H9 (cell line): ENCODE measurements around the gene VWA8. TPM values are rescaled to one million over a fixed set of nuclear protein-coding genes. Genes with fewer than 3 reads are reported as not detected.
"Not testable (repeated sequence)": the region's sequence is repeated elsewhere in the genome, so short reads cannot be mapped to it uniquely, and the experiment has no call there.

Experiments
- DNase-seq: peaks from one replicate; pipeline ENCODE4 v3.0.0-alpha.2; 2017
- H2AFZ ChIP-seq: one replicate; pipeline ENCODE4 v1.6.1; 2013; ENCODE audit warnings: mild to moderate bottlenecking, low read length, control low read depth, moderate library complexity
- H2AK5ac ChIP-seq: 2 replicates; pipeline ENCODE4 v1.6.1; 2013; ENCODE audit warnings: low read length, control low read depth, mixed read lengths; ENCODE audit not compliant: insufficient read length
- H2BK120ac ChIP-seq: one replicate; pipeline ENCODE4 v1.6.1; 2013; ENCODE audit warnings: low read depth, mild to moderate bottlenecking, low read length, control low read depth, inconsistent platforms; ENCODE audit not compliant: poor library complexity, severe bottlenecking
- H2BK12ac ChIP-seq: 2 replicates; pipeline ENCODE4 v1.6.1; 2013; ENCODE audit warnings: low read length, control low read depth, mixed read lengths, low read depth; ENCODE audit not compliant: insufficient read length
- H2BK15ac ChIP-seq: 2 replicates; pipeline ENCODE4 v1.6.1; 2013; ENCODE audit warnings: low read depth, low read length, control low read depth
- H2BK20ac ChIP-seq: one replicate; pipeline ENCODE4 v1.6.1; 2013; ENCODE audit warnings: low read depth, mild to moderate bottlenecking, low read length, control low read depth, inconsistent platforms; ENCODE audit not compliant: poor library complexity, severe bottlenecking
- H2BK5ac ChIP-seq: 2 replicates; pipeline ENCODE4 v1.6.1; 2013; ENCODE audit warnings: low read length, control low read depth, mixed read lengths; ENCODE audit not compliant: insufficient read length
- H3K14ac ChIP-seq: 2 replicates; pipeline ENCODE4 v1.6.1; 2013; ENCODE audit warnings: low read length, control low read depth; ENCODE audit not compliant: insufficient read depth
- H3K18ac ChIP-seq: 2 replicates; pipeline ENCODE4 v1.6.1; 2013; ENCODE audit warnings: low read depth, mild to moderate bottlenecking, mixed read lengths, low read length, control low read depth; ENCODE audit not compliant: insufficient read length
- H3K23ac ChIP-seq: 2 replicates; pipeline ENCODE4 v1.6.1; 2013; ENCODE audit warnings: low read length, control low read depth, mixed read lengths, low read depth; ENCODE audit not compliant: insufficient read length
- H3K23me2 ChIP-seq: 2 replicates; pipeline ENCODE4 v1.6.1; 2013; ENCODE audit warnings: low read depth, mild to moderate bottlenecking, mixed read lengths, low read length, control low read depth; ENCODE audit not compliant: insufficient read length, poor library complexity, severe bottlenecking
- H3K27ac ChIP-seq: 2 replicates; pipeline ENCODE4 v1.5.1; 2013; ENCODE audit warnings: low read length, control low read depth, mixed read lengths, low read depth; ENCODE audit not compliant: insufficient read length
- H3K27me3 ChIP-seq: 2 replicates; pipeline ENCODE4 v1.6.1; 2013; ENCODE audit warnings: low read length, control low read depth, inconsistent platforms; ENCODE audit not compliant: insufficient read depth
- H3K4ac ChIP-seq: 2 replicates; pipeline ENCODE4 v1.6.1; 2013; ENCODE audit warnings: low read depth, mild to moderate bottlenecking, control low read depth, inconsistent platforms, low read length, moderate library complexity
- H3K4me1 ChIP-seq: 2 replicates; pipeline ENCODE4 v1.6.1; 2013; ENCODE audit warnings: low read length, control low read depth, inconsistent platforms; ENCODE audit not compliant: insufficient read depth
- H3K4me2 ChIP-seq: 2 replicates; pipeline ENCODE4 v1.6.1; 2013; ENCODE audit warnings: low read length, control low read depth, mixed read lengths; ENCODE audit not compliant: insufficient read length, insufficient read depth
- H3K56ac ChIP-seq: 2 replicates; pipeline ENCODE4 v1.6.1; 2013; ENCODE audit warnings: low read depth, mild to moderate bottlenecking, mixed read lengths, low read length, control low read depth; ENCODE audit not compliant: insufficient read length
- H3K79me1 ChIP-seq: 2 replicates; pipeline ENCODE4 v1.6.1; 2013; ENCODE audit warnings: low read depth, mild to moderate bottlenecking, moderate library complexity, low read length, control low read depth, inconsistent platforms; ENCODE audit not compliant: insufficient read depth, poor library complexity, severe bottlenecking
- H3K79me2 ChIP-seq: 2 replicates; pipeline ENCODE4 v1.6.1; 2013; ENCODE audit warnings: low read length, control low read depth, inconsistent platforms; ENCODE audit not compliant: insufficient read depth
- H3K9ac ChIP-seq: 2 replicates; pipeline ENCODE4 v1.6.1; 2013; ENCODE audit warnings: low read length, control low read depth, mixed read lengths; ENCODE audit not compliant: insufficient read length; ENCODE audit errors: extremely low read depth
- H3K9me3 ChIP-seq: one replicate; pipeline ENCODE4 v1.6.1; 2013; ENCODE audit warnings: low read depth, low read length, inconsistent platforms; ENCODE audit not compliant: control insufficient read depth
- H3T11ph ChIP-seq: one replicate; pipeline ENCODE4 v1.6.1; 2013; ENCODE audit warnings: mild to moderate bottlenecking, low read length, control low read depth, inconsistent platforms
- H4K20me1 ChIP-seq: one replicate; pipeline ENCODE4 v1.6.1; 2013; ENCODE audit not compliant: control insufficient read depth, insufficient read length, insufficient read depth
- H4K5ac ChIP-seq: 2 replicates; pipeline ENCODE4 v1.6.1; 2013; ENCODE audit warnings: low read depth, mild to moderate bottlenecking, mixed read lengths, low read length, control low read depth; ENCODE audit not compliant: insufficient read length
- H4K8ac ChIP-seq: replicated peaks from 2 replicates; pipeline ENCODE4 v1.6.1; 2013; ENCODE audit warnings: low read length, control low read depth, mixed read lengths, low read depth; ENCODE audit not compliant: insufficient read length
- H4K91ac ChIP-seq: 2 replicates; pipeline ENCODE4 v1.6.1; 2013; ENCODE audit warnings: low read depth, mild to moderate bottlenecking, moderate library complexity, mixed read lengths, low read length, control low read depth; ENCODE audit not compliant: insufficient read length
- H3K27ac Mint-ChIP-seq, 3 experiments: 2 replicates in 2 of 3; 3 replicates in 1 of 3; pipeline ENCODE4 v1.8.0; 2020 to 2021; ENCODE audit warnings: mixed read lengths in 3 of 3, mild to moderate bottlenecking in 1 of 3, moderate library complexity in 1 of 3
- H3K27me3 Mint-ChIP-seq: 2 replicates; pipeline ENCODE4 v1.8.0; 2021; ENCODE audit warnings: low read depth, mild to moderate bottlenecking, moderate library complexity, mixed read lengths
- H3K36me3 Mint-ChIP-seq, 3 experiments: 2 replicates in 2 of 3; 3 replicates in 1 of 3; pipeline ENCODE4 v1.8.0; 2020 to 2021; ENCODE audit warnings: low read depth in 3 of 3, mixed read lengths in 3 of 3; ENCODE audit not compliant: insufficient read depth in 1 of 3
- H3K4me1 Mint-ChIP-seq, 2 experiments: 2 replicates each; pipeline ENCODE4 v1.8.0; 2020; ENCODE audit warnings: mixed read lengths in 2 of 2
- H3K4me3 Mint-ChIP-seq, 2 experiments: 2 replicates in 1 of 2; 3 replicates in 1 of 2; pipeline ENCODE4 v1.8.0; 2020 to 2021; ENCODE audit warnings: mild to moderate bottlenecking in 2 of 2, mixed read lengths in 2 of 2, moderate library complexity in 1 of 2
- H3K9me3 Mint-ChIP-seq, 2 experiments: 2 replicates in 1 of 2; 3 replicates in 1 of 2; pipeline ENCODE4 v1.8.0; 2020; ENCODE audit warnings: mild to moderate bottlenecking in 2 of 2, mixed read lengths in 2 of 2, moderate library complexity in 1 of 2
- CTCF ChIP-seq: fragments of 200-600 bp; sonication (generic); conservative IDR thresholded peaks from 3 replicates; pipeline ENCODE4 v1.8.0; 2021; ENCODE audit warnings: antibody characterized with exemption, mild to moderate bottlenecking
- WGBS: extraction: QIAGEN DNeasy Blood & Tissue Kit; methylation state at CpG from one replicate; pipeline ENCODE4 v1.1.7; 2013; ENCODE audit warnings: missing lambda C conversion rate, low lambda C conversion rate, mixed read lengths; ENCODE audit not compliant: insufficient read length; ENCODE audit errors: extremely low coverage; 5-methylcytosine and 5-hydroxymethylcytosine counted together
- total RNA-seq: library from RNA; stranded (reverse); gene quantifications from 2 replicates; pipeline ENCODE4 v1.2.1, GENCODE V29; 2021

VWA8 gene
- total RNA-seq, 1 experiment from 2014 or later = 17.4 TPM

GRCh38 chr13:41835871-41836270 is 125.0 kb downstream of the VWA8 start:
- Histone ChIP-seq H4K20me1 (no peaks in the 10 kb centered on the region), H4K91ac (no peak overlapping the region), H4K5ac (no peak overlapping the region), H2AFZ (no peak overlapping the region), H4K8ac (no peak overlapping the region), H3K56ac (no peak overlapping the region), H2BK120ac (no peak overlapping the region), H3K4me1 (no peaks in the 10 kb centered on the region; the same call in 1 of the 2 replicates), H3K14ac (no peak overlapping the region), H3K23ac (no peak overlapping the region), H3K79me1 (no peaks in the 10 kb centered on the region), H2BK15ac (no peak overlapping the region), H3K9ac (no peak overlapping the region), H3K27ac (no peak overlapping the region), H3K4me2 (no peak overlapping the region), H3K9me3 (no peaks in the 10 kb centered on the region), H2BK5ac (no peak overlapping the region), H3T11ph (no peak overlapping the region), H3K4ac (no peak overlapping the region), H2BK12ac (no peak overlapping the region), H2BK20ac (no peak overlapping the region), H3K18ac (no peak overlapping the region), H3K79me2 (no peaks in the 10 kb centered on the region), H3K23me2 (no peaks in the 10 kb centered on the region), H3K27me3 (no peaks in the 10 kb centered on the region), H2AK5ac (no peak overlapping the region)
- no CpG with 5 or more reads among the region's 2 CpGs for WGBS
- no peak overlapping the region for H3K27ac Mint-ChIP-seq
- no peaks in the 10 kb centered on the region for H3K4me1 Mint-ChIP-seq
- H3K36me3 Mint-ChIP-seq = peaks cover 0 to 15% (median 6%) of the 10 kb centered on the region in 3 experiments; a peak in 5 of 7 replicates
- no peak for TF ChIP-seq CTCF
- no peaks in the 10 kb centered on the region for H3K27me3 Mint-ChIP-seq
- H3K9me3 Mint-ChIP-seq = no peaks in the 10 kb centered on the region
- no peak for DNase-seq
- H3K4me3 Mint-ChIP-seq = no peak overlapping the region

- H3K14ac ChIP-seq, H2BK20ac ChIP-seq, H3K4ac ChIP-seq, H2BK15ac ChIP-seq, H3K4me1 ChIP-seq, H3K23me2 ChIP-seq, H3K9me3 Mint-ChIP-seq, H2BK12ac ChIP-seq, H3K79me2 ChIP-seq, H4K20me1 ChIP-seq, H2AFZ ChIP-seq, H3K27me3 ChIP-seq, H3K27me3 Mint-ChIP-seq, H3K4me2 ChIP-seq, H4K91ac ChIP-seq, H2AK5ac ChIP-seq, H3K27ac Mint-ChIP-seq, H3K9me3 ChIP-seq, H4K8ac ChIP-seq, H3K4me3 Mint-ChIP-seq, H2BK5ac ChIP-seq, H4K5ac ChIP-seq, H3K27ac ChIP-seq, DNase-seq, H3K79me1 ChIP-seq, H3K18ac ChIP-seq, H3T11ph ChIP-seq, H3K23ac ChIP-seq, H2BK120ac ChIP-seq, H3K4me1 Mint-ChIP-seq, H3K56ac ChIP-seq, H3K9ac ChIP-seq: not testable (repeated sequence)
- peaks cover 2 to 14% (median 6%) of the 10 kb centered on the region in 3 experiments; a peak in 5 of 7 replicates for H3K36me3 Mint-ChIP-seq
- WGBS = no CpG with 5 or more reads among the region's 3 CpGs
Measured at GRCh38 chr13:41834697-41835096, 126.2 kb downstream of the VWA8 start.
